ENCODE results near the gene FXYD3.
"Not testable (repeated sequence)": the region's sequence is repeated elsewhere in the genome, so short reads cannot be mapped to it uniquely, and the experiment has no call there.

FXYD3 gene

GRCh38 chr19:35095667-35096368 lies 19.8 kb upstream of the FXYD3 start:
- Histone ChIP-seq H3K27me3 (ENCODE audit: control insufficient read depth in 1 of 2, insufficient read depth in 2 of 2, low read length in 2 of 2) (no peaks in the 10 kb centered on the region), H3K4me3 (ENCODE audit: low read depth in 1 of 2, low read length in 2 of 2) (no peak overlapping the region), H3K36me3 (ENCODE audit: control insufficient read depth in 1 of 2, insufficient read depth in 2 of 2, low read length in 2 of 2) (no peaks in the 10 kb centered on the region), H3K4me1 (ENCODE audit: control insufficient read depth in 1 of 2, insufficient read depth in 2 of 2, low read length in 2 of 2) (peaks cover 0 to under 1% of the 10 kb centered on the region in 2 donors), H3K9me3 (ENCODE audit: control insufficient read depth in 1 of 2, low read length in 2 of 2) (no peaks in the 10 kb centered on the region), H3K9ac (ENCODE audit: low read depth in 1 of 2, low read length in 2 of 2) (no peak overlapping the region), H3K27ac (ENCODE audit: low read depth, low read length) (no peak overlapping the region)

GRCh38 chr19:35098413-35099049 lies 17.1 kb upstream of the FXYD3 start:
- no peak overlapping the region for H3K9ac ChIP-seq (ENCODE audit: low read depth in 1 of 2, low read length in 2 of 2)
- H3K27ac ChIP-seq (ENCODE audit: low read depth, low read length): no peak overlapping the region

DNA sequence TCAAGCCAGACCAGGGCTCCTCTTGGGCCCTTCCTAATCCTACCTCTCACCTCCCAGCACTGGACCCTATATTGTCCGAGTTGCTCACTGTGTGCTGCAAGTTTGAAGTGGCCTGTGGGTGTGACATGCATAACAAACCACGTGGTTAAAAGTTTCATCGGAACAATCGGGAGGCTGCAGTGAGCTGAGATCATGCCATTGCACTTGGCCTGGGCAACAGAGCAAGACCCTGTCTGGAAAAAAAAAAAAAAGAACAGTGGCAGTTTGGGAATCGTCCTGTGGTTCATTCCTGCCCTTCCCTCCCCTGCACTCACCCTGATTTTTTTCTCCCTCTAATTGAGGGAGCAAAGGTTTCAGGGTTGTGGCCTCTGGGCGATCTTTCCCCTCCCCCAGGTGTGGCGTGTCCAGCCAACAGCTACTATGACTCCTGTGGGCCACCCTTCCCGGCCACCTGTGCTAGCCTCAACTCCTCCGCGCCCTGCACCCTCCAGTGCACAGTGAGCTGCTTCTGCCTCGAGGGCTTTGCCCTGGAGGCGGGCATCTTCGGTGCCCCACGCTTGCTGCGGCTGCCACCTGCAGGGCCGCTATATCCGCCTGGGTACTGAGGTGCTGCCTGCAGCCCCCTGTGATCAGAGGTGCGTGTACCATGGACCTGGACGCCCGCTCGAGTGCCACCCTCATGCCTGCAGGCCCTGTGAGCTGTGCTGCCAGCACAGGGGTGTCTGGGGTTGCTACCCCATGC lies 16.3 kb upstream of the FXYD3 start:
- no peak overlapping the region for H3K27ac ChIP-seq (ENCODE audit: low read depth, low read length)
- no peak overlapping the region for H3K4me3 ChIP-seq (ENCODE audit: low read depth in 1 of 2, low read length in 2 of 2)
- H3K4me1 ChIP-seq (ENCODE audit: control insufficient read depth in 1 of 2, insufficient read depth in 2 of 2, low read length in 2 of 2): no peaks in the 10 kb centered on the region
- H3K36me3 ChIP-seq (ENCODE audit: control insufficient read depth in 1 of 2, insufficient read depth in 2 of 2, low read length in 2 of 2): no peaks in the 10 kb centered on the region
- H3K9ac ChIP-seq (ENCODE audit: low read depth in 1 of 2, low read length in 2 of 2): no peak overlapping the region
- no peaks in the 10 kb centered on the region for H3K9me3 ChIP-seq (ENCODE audit: control insufficient read depth in 1 of 2, low read length in 2 of 2)
- no peaks in the 10 kb centered on the region for H3K27me3 ChIP-seq (ENCODE audit: control insufficient read depth in 1 of 2, insufficient read depth in 2 of 2, low read length in 2 of 2)

More at GRCh38 chr19:35098413-35099049, 17.1 kb upstream of the FXYD3 start:
- H3K27me3 ChIP-seq (ENCODE audit: control insufficient read depth in 1 of 2, insufficient read depth in 2 of 2, low read length in 2 of 2): no peaks in the 10 kb centered on the region
- no peaks in the 10 kb centered on the region for H3K9me3 ChIP-seq (ENCODE audit: control insufficient read depth in 1 of 2, low read length in 2 of 2)
- H3K36me3 ChIP-seq (ENCODE audit: control insufficient read depth in 1 of 2, insufficient read depth in 2 of 2, low read length in 2 of 2): no peaks in the 10 kb centered on the region
- no peaks in the 10 kb centered on the region for H3K4me1 ChIP-seq (ENCODE audit: control insufficient read depth in 1 of 2, insufficient read depth in 2 of 2, low read length in 2 of 2)
- no peak overlapping the region for H3K4me3 ChIP-seq (ENCODE audit: low read depth in 1 of 2, low read length in 2 of 2)

DNA sequence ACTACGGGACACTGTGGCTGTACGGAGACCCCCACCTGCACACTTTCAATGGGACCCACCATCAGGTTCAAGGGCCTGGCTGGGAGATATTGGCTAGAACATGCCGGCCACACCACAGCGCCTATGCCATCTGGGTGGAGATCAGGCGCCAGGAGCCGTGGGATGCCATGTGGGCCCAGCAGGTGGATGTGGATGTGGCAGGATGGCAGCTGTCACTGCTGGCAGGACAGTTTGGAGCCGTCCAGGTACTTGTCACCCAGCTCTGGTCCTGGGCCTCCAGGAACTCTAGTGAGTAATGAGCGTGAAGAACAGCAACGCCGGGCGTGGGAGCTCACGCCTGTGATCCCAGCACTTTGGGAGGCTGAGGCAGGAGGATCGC lies 15.7 kb upstream of the FXYD3 start:
- Histone ChIP-seq H3K9ac (ENCODE audit: low read depth in 1 of 2, low read length in 2 of 2) (no peak overlapping the region), H3K4me3 (ENCODE audit: low read depth in 1 of 2, low read length in 2 of 2) (no peak overlapping the region), H3K4me1 (ENCODE audit: control insufficient read depth in 1 of 2, insufficient read depth in 2 of 2, low read length in 2 of 2) (no peaks in the 10 kb centered on the region), H3K9me3 (ENCODE audit: control insufficient read depth in 1 of 2, low read length in 2 of 2) (no peaks in the 10 kb centered on the region), H3K36me3 (ENCODE audit: control insufficient read depth in 1 of 2, insufficient read depth in 2 of 2, low read length in 2 of 2) (no peaks in the 10 kb centered on the region), H3K27me3 (ENCODE audit: control insufficient read depth in 1 of 2, insufficient read depth in 2 of 2, low read length in 2 of 2) (no peaks in the 10 kb centered on the region), H3K27ac (ENCODE audit: low read depth, low read length) (no peak overlapping the region)

- H3K27me3 ChIP-seq (ENCODE audit: control insufficient read depth in 1 of 2, insufficient read depth in 2 of 2, low read length in 2 of 2): no peaks in the 10 kb centered on the region
- H3K36me3 ChIP-seq (ENCODE audit: control insufficient read depth in 1 of 2, insufficient read depth in 2 of 2, low read length in 2 of 2): no peaks in the 10 kb centered on the region
- H3K4me3 ChIP-seq (ENCODE audit: low read depth in 1 of 2, low read length in 2 of 2): no peak overlapping the region
- H3K9ac ChIP-seq (ENCODE audit: low read depth in 1 of 2, low read length in 2 of 2): no peak overlapping the region
- H3K9me3 ChIP-seq (ENCODE audit: control insufficient read depth in 1 of 2, low read length in 2 of 2): no peaks in the 10 kb centered on the region
- H3K4me1 ChIP-seq (ENCODE audit: control insufficient read depth in 1 of 2, insufficient read depth in 2 of 2, low read length in 2 of 2): no peaks in the 10 kb centered on the region
- H3K27ac ChIP-seq (ENCODE audit: low read depth, low read length): no peak overlapping the region
Observed at GRCh38 chr19:35100588-35101533, 14.8 kb upstream of the FXYD3 start.

- not testable (repeated sequence) for H3K4me3 ChIP-seq (ENCODE audit: low read depth in 1 of 2, low read length in 2 of 2)
Observed at GRCh38 chr19:35101949-35102348, 13.7 kb upstream of the FXYD3 start.

GRCh38 chr19:35103614-35104013 lies 12.0 kb upstream of the FXYD3 start:
- H3K9ac ChIP-seq (ENCODE audit: low read depth in 1 of 2, low read length in 2 of 2); H3K4me3 ChIP-seq (ENCODE audit: low read depth in 1 of 2, low read length in 2 of 2); H3K27ac ChIP-seq (ENCODE audit: low read depth, low read length); H3K9me3 ChIP-seq (ENCODE audit: control insufficient read depth in 1 of 2, low read length in 2 of 2); H3K36me3 ChIP-seq (ENCODE audit: control insufficient read depth in 1 of 2, insufficient read depth in 2 of 2, low read length in 2 of 2); H3K27me3 ChIP-seq (ENCODE audit: control insufficient read depth in 1 of 2, insufficient read depth in 2 of 2, low read length in 2 of 2); H3K4me1 ChIP-seq (ENCODE audit: control insufficient read depth in 1 of 2, insufficient read depth in 2 of 2, low read length in 2 of 2): not testable (repeated sequence)

More at GRCh38 chr19:35101949-35102348, 13.7 kb upstream of the FXYD3 start:
- not testable (repeated sequence) for H3K9me3 ChIP-seq (ENCODE audit: control insufficient read depth in 1 of 2, low read length in 2 of 2); H3K9ac ChIP-seq (ENCODE audit: low read depth in 1 of 2, low read length in 2 of 2); H3K27me3 ChIP-seq (ENCODE audit: control insufficient read depth in 1 of 2, insufficient read depth in 2 of 2, low read length in 2 of 2); H3K36me3 ChIP-seq (ENCODE audit: control insufficient read depth in 1 of 2, insufficient read depth in 2 of 2, low read length in 2 of 2); H3K27ac ChIP-seq (ENCODE audit: low read depth, low read length); H3K4me1 ChIP-seq (ENCODE audit: control insufficient read depth in 1 of 2, insufficient read depth in 2 of 2, low read length in 2 of 2)

GRCh38 chr19:35104361-35104760 lies 11.3 kb upstream of the FXYD3 start:
- H3K36me3 ChIP-seq (ENCODE audit: control insufficient read depth in 1 of 2, insufficient read depth in 2 of 2, low read length in 2 of 2): no peaks in the 10 kb centered on the region
- no peak overlapping the region for H3K9ac ChIP-seq (ENCODE audit: low read depth in 1 of 2, low read length in 2 of 2)
- H3K4me1 ChIP-seq (ENCODE audit: control insufficient read depth in 1 of 2, insufficient read depth in 2 of 2, low read length in 2 of 2): no peaks in the 10 kb centered on the region
- H3K27me3 ChIP-seq (ENCODE audit: control insufficient read depth in 1 of 2, insufficient read depth in 2 of 2, low read length in 2 of 2): peaks cover 0 to 2% of the 10 kb centered on the region in 2 donors
- H3K27ac ChIP-seq (ENCODE audit: low read depth, low read length): no peak overlapping the region
- H3K9me3 ChIP-seq (ENCODE audit: control insufficient read depth in 1 of 2, low read length in 2 of 2): no peaks in the 10 kb centered on the region
- no peak overlapping the region for H3K4me3 ChIP-seq (ENCODE audit: low read depth in 1 of 2, low read length in 2 of 2)

GRCh38 chr19:35105047-35105410 lies 10.6 kb upstream of the FXYD3 start:
- Histone ChIP-seq H3K27me3 (ENCODE audit: control insufficient read depth in 1 of 2, insufficient read depth in 2 of 2, low read length in 2 of 2) (peaks cover 0 to 2% of the 10 kb centered on the region in 2 donors), H3K36me3 (ENCODE audit: control insufficient read depth in 1 of 2, insufficient read depth in 2 of 2, low read length in 2 of 2) (no peaks in the 10 kb centered on the region), H3K4me3 (ENCODE audit: low read depth in 1 of 2, low read length in 2 of 2) (no peak overlapping the region), H3K27ac (ENCODE audit: low read depth, low read length) (no peak overlapping the region), H3K4me1 (ENCODE audit: control insufficient read depth in 1 of 2, insufficient read depth in 2 of 2, low read length in 2 of 2) (no peaks in the 10 kb centered on the region), H3K9ac (ENCODE audit: low read depth in 1 of 2, low read length in 2 of 2) (no peak overlapping the region), H3K9me3 (ENCODE audit: control insufficient read depth in 1 of 2, low read length in 2 of 2) (no peaks in the 10 kb centered on the region)

Measured in duodenal mucosa (tissue), 2 donors.